Measurements from ENCODE around the gene TAF1.

- TF ChIP-seq POLR2A (IDR thresholded peaks at IDR 0.05; ENCODE audit: extremely low read depth, insufficient read length) = no peak
- no peak for TF ChIP-seq CTCF (IDR thresholded peaks at IDR 0.05; ENCODE audit: low read depth, low read length)
These were observed 44.4 kb upstream of the TAF1 start for GRCh38 chrX:71321731-71322130.
